DND-41 (cell line): ENCODE measurements around the gene GAA.

Source experiments
- ATAC-seq: fragments of 200-7000 bp; cut with Tn5 transposase; 3 replicates; pipeline ENCODE4 v1.9.1; 2021; ENCODE audit warnings: low read depth; ENCODE audit not compliant: insufficient read depth
- DNase-seq: peaks from one replicate; pipeline ENCODE4 v3.0.0-alpha.2; 2020
- H2AFZ ChIP-seq: 2 replicates; pipeline ENCODE4 v1.6.0; 2012; ENCODE audit warnings: low read depth, low read length
- H3K27ac ChIP-seq: 2 replicates; pipeline ENCODE4 v1.5.1; 2012; ENCODE audit warnings: low read length, inconsistent platforms
- H3K27me3 ChIP-seq: fragments of 200-600 bp; sonication (generic); 2 replicates; pipeline ENCODE4 v1.6.0; 2012; ENCODE audit warnings: low read length, mild to moderate bottlenecking, inconsistent platforms; ENCODE audit not compliant: insufficient read depth, poor library complexity
- H3K36me3 ChIP-seq: 2 replicates; pipeline ENCODE4 v1.5.1; 2012; ENCODE audit warnings: low read length, inconsistent platforms; ENCODE audit not compliant: insufficient read depth
- H3K4me1 ChIP-seq: 2 replicates; pipeline ENCODE4 v1.5.1; 2012; ENCODE audit warnings: mild to moderate bottlenecking, low read length; ENCODE audit not compliant: insufficient read depth
- H3K4me2 ChIP-seq: 2 replicates; pipeline ENCODE4 v1.6.0; 2012; ENCODE audit warnings: mild to moderate bottlenecking, moderate library complexity, low read length, inconsistent platforms; ENCODE audit not compliant: insufficient read depth
- H3K4me3 ChIP-seq, 2 experiments: fragments of 200-600 bp in 1 of 2; shearing (Covaris generic) in 1 of 2; 2 replicates each; pipeline ENCODE4 v1.5.1; 2012 to 2016; ENCODE audit warnings: inconsistent platforms in 2 of 2, low read length in 2 of 2, mild to moderate bottlenecking in 2 of 2, low read depth in 1 of 2, moderate library complexity in 1 of 2
- H3K79me2 ChIP-seq: 2 replicates; pipeline ENCODE4 v1.6.0; 2012; ENCODE audit warnings: low read length, inconsistent platforms; ENCODE audit not compliant: insufficient read depth
- H3K9ac ChIP-seq: 2 replicates; pipeline ENCODE4 v1.6.0; 2012; ENCODE audit warnings: low read depth, mild to moderate bottlenecking, inconsistent platforms, low read length, moderate library complexity
- H3K9me3 ChIP-seq: 2 replicates; pipeline ENCODE4 v1.5.1; 2012; ENCODE audit warnings: low read length, moderate library complexity, mild to moderate bottlenecking, inconsistent platforms; ENCODE audit not compliant: insufficient read depth, severe bottlenecking
- H4K20me1 ChIP-seq: 2 replicates; pipeline ENCODE4 v1.6.0; 2012; ENCODE audit warnings: low read length; ENCODE audit not compliant: insufficient read depth
- CTCF ChIP-seq: IDR thresholded peaks from 2 replicates; pipeline ENCODE4 v1.5.1; 2012; ENCODE audit warnings: borderline replicate concordance, low read length, moderate library complexity, mild to moderate bottlenecking; ENCODE audit not compliant: poor library complexity, severe bottlenecking; ENCODE audit errors: extremely low read depth
- EZH2 ChIP-seq: IDR thresholded peaks from 3 replicates; pipeline ENCODE4 v1.6.1; 2012; ENCODE audit warnings: borderline replicate concordance, low read depth, mild to moderate bottlenecking, moderate library complexity, low read length, inconsistent platforms; ENCODE audit not compliant: severe bottlenecking

Gene GAA

GRCh38 chr17:80122926-80123505, 21.6 kb downstream of the GAA start:
- no peak for TF ChIP-seq CTCF
- Histone ChIP-seq H3K27me3 (peaks cover 4% of the 10 kb centered on the region), H2AFZ (no peak overlapping the region), H3K36me3 (peaks cover 2% of the 10 kb centered on the region; the same call in 1 of the 2 replicates), H3K4me3 (no peak overlapping the region), H3K27ac (no peak overlapping the region), H3K79me2 (no peaks in the 10 kb centered on the region), H4K20me1 (no peaks in the 10 kb centered on the region), H3K9ac (no peak overlapping the region), H3K4me2 (no peak overlapping the region), H3K9me3 (no peaks in the 10 kb centered on the region), H3K4me1 (no peaks in the 10 kb centered on the region)
- DNase-seq (no peak), ATAC-seq (no peak)

- TF ChIP-seq CTCF (no peak), EZH2 (no peak)
- ATAC-seq (no peak), DNase-seq (no peak)
- Histone ChIP-seq H3K79me2 (no peaks in the 10 kb centered on the region), H3K4me2 (no peak overlapping the region), H3K4me1 (no peaks in the 10 kb centered on the region), H3K27ac (no peak overlapping the region), H3K9ac (no peak overlapping the region), H4K20me1 (no peaks in the 10 kb centered on the region), H3K36me3 (no peaks in the 10 kb centered on the region), H3K4me3 (no peak overlapping the region), H3K9me3 (no peaks in the 10 kb centered on the region), H3K27me3 (peaks cover 4% of the 10 kb centered on the region), H2AFZ (no peak overlapping the region)
Measured at GRCh38 chr17:80123791-80124190, 22.4 kb downstream of the GAA start.

GRCh38 chr17:80124351-80124981, 23.1 kb downstream of the GAA start:
- Histone ChIP-seq H3K27ac (no peak overlapping the region), H2AFZ (no peak overlapping the region), H3K36me3 (no peaks in the 10 kb centered on the region), H3K27me3 (peaks cover 4% of the 10 kb centered on the region), H3K9ac (no peak overlapping the region), H3K4me1 (no peaks in the 10 kb centered on the region), H3K79me2 (no peaks in the 10 kb centered on the region), H3K9me3 (no peaks in the 10 kb centered on the region), H4K20me1 (no peaks in the 10 kb centered on the region), H3K4me2 (no peak overlapping the region), H3K4me3 (no peak overlapping the region)
- ATAC-seq (peak; percentile 50; the same call in 2 of the 3 replicates), DNase-seq (no peak)
- peak; percentile 8 for TF ChIP-seq CTCF
- TF ChIP-seq EZH2, result no peak
